ENCODE data around the gene WDR12.
"Not testable (repeated sequence)": the region's sequence is repeated elsewhere in the genome, so short reads cannot be mapped to it uniquely, and the experiment has no call there.

Gene WDR12

DNA sequence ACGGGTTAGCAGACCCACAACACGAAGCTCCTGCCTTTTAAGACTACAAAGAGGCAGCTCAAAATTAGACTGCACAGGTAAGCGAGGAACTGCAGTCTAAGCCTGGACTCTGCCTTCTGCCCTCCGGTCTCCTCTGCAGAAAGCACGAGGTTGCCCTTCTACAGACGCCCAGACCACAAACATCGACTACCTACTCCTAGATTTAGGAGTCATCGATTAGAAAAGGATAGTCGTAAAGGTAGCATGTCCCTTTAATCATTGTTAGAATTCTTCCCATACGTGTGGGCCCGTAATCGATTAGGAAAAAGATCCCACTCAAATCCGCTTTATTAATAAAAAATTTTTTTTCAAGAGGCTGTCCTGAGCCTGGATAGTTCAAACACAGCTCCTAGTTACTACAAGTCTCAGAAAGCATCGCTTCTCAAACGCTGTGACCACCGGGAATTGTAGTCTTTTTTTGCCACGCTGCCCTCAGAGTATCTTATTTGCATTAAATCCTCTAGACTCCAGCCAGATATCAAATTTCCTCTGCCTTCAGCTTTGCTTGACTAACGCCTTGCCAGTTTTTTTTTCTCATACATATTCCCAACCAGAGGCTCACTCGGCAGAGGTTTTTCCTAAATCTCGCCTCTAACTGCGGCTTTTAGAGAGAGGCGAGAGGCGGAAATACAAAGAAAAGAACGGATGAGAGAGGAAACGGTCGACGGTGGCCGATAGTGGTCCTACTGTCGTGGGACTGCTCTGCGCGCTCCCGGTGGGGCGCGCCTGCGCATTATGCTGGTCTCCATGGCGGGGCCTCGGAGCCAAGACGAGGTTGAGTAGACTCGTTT, at the start of gene WDR12, which contains the start of gene CARF:
TSS of gene WDR12 (minus strand) at position 162 of the 830 bp plus-strand sequence. CDS start 197 bp downstream, outside the sequence.
TSS of gene CARF (plus strand) at position 764 of the 830 bp plus-strand sequence. CDS start 29,628 bp downstream, outside the sequence.
- peak; percentile 97 for DNase-seq

DNA sequence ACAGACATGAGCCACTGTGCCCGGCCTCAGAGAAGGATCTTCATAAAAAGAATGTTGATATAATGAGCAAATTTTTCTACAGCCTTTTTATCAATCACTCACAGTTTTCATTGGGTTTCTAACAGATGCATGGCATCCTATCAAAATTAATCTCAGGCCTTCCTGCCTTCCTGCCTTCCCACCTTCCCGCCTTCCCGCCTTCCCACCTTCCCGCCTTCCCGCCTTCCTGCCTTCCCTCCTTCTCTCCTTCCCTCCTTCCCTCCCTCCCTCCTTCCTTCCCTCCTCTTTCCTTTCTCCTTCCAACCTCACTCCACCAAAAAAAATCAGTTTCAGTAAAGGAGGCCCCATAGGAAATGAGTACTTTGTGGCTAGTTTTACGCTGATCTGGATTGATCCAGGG, 49.1 kb upstream of the WDR12 start:
- no peak for DNase-seq

- DNase-seq = peak; percentile 27
Measured at GRCh38 chr2:202950592-202950991, 39.1 kb upstream of the WDR12 start.

DNA sequence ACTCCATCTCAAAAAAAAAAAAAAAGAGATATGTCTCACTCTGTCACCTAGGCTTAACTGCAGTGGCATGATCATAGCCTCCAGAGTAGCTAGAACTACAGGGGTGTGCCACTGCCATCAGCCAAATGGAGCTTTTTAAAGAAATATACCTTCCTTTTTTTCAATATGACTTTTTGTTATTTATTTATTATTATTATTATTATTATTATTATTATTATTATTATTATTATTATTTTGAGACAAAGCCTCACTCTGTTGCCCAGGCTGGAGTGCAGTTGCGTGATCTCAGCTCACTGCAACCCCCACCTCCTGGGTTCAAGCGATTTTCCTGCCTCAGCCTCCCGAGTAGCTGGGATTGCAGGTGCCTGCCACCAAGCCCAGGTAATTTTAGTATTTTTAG, 37.9 kb upstream of the WDR12 start:
- not testable (repeated sequence) for DNase-seq

DNA sequence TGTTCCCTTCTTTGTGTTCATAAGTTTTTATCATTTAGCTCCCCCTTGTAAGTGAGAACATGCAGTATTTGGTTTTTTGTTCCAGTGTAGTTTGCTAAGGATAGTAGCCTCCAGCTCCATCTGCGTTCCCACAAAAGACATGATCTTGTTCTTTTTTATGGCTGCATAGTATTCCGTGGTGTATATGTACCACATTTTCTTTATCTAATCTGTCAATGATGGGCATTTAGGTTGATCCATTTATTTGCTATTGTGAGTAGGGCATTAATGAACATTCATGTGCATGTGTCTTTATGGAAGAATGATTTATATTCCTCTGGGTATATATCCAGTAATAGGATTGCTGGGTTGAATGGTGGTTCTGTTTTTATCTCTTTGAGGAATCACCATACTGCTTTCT, 34.0 kb upstream of the WDR12 start:
- DNase-seq = no peak

- DNase-seq = no peak
Measured at GRCh38 chr2:202944816-202945215, 33.3 kb upstream of the WDR12 start.

- DNase-seq = no peak
Measured at GRCh38 chr2:202944408-202944807, 32.9 kb upstream of the WDR12 start.

DNA sequence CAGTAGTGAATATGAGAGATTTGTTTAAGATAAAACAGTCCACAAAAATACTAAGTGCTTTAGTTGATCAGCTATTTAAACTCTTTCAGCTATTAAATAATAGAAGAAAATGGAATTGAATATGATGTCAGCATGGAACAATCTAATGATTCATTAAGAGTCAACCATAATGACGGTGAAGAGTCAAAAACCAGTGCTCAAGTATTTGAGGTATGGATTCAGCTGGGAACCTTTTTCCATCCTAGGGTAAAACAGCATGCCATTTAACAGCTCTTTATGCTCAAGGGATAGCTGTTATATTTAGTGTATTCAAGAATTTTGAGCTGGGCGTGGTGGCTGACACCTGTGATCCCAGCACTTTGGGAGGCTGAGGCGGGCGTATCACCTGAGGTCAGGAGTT, 30.3 kb upstream of the WDR12 start:
- DNase-seq = no peak

- no peak for DNase-seq
Measured at GRCh38 chr2:202938960-202939359, 27.5 kb upstream of the WDR12 start.

GRCh38 chr2:202934456-202934855, 23.0 kb upstream of the WDR12 start:
- DNase-seq = no peak

GRCh38 chr2:202933958-202934357, 22.5 kb upstream of the WDR12 start:
- no peak for DNase-seq

GRCh38 chr2:202933139-202933510, 21.7 kb upstream of the WDR12 start:
- DNase-seq = no peak

DNA sequence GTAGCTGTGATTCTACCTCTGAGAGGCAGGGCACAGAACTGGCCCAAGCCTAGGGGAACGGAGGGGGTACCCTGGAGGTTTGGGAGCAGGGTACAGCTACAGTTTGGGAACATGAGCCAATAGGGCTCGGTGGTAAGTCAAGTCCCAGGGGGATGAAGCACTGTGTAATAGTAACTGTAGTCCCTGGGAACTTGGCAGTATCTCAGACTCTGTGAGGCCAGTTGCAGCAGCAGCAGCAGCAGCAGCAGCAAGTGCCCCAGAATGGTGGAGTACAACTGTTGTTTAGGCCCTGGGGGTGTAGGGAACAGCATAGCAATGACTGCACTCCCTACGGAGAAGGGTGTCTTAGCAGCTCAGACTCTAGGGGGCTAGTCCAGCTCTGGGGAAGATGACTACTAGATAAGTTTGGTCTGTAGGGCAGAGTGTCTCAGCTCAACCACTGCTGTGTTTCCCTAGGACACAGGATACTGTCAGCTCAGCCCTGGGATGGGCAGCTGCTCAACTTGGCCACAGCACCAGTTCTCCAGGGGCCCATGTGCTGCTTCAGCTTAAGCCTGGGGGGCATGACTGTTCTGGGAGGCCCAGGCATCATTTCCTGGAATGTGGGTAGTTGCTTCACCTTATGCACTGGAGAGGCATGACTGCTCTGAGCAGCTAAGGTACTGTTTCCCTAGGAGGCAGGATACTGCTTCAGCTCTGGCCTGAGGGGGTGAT, 21.1 kb upstream of the WDR12 start:
- no peak for DNase-seq

DNA sequence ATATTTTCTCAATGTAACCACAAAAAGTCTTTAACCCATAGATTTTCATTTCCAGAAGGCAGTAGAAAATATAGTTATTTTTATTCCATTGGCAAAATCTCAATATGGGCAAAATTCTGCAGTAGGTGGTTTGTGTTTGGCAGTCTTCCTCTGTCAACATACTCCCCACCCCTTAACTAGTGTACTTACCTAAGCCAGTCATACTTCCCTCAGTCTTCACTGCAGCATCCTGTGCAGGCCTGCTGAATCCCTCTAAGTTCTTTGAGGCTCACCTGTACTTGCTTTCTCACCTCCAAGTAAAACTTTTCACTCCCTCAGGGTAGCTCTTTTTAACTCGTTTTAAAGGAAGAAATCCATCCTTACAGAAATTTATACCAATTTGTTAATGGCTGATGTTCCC, 7.4 kb upstream of the WDR12 start:
- no peak for DNase-seq

GRCh38 chr2:202912342-202913201, 1.1 kb upstream of the WDR12 start:
- DNase-seq = peak; percentile 18

DNA sequence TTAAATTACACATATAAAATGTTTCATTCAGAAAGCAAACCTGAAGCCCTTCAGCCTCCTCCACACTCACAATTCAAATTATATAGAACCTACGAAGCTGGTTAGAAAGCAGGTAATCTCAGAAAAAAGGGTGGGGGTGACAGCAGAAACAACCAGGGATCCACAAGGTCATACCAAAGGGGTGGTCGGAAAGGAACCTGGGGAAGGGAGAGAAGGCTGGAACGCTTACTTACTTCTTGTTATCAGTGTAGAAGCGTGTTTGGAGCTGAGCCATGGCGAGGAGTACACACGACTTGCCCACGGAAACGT, 316 bp downstream of the WDR12 start:
- no peak for DNase-seq

DNA sequence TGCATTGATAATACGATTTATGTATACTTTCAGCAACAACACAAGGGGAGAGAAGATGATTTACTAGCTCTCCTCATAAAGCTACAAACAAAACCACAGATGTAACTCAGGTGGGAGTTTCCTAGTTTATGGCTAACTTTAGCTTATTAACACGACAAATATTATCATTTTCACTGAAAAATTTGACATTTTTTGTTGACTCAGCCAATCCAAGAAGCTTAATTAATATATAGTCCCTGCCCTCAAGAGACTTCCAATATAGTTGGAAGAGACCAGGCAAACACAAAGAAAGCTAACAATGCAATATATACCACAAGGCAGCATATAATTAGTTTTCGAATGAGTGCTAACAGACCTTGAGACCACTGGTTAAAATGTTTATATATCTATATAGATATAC, 775 bp downstream of the WDR12 start:
- no peak for DNase-seq

DNA sequence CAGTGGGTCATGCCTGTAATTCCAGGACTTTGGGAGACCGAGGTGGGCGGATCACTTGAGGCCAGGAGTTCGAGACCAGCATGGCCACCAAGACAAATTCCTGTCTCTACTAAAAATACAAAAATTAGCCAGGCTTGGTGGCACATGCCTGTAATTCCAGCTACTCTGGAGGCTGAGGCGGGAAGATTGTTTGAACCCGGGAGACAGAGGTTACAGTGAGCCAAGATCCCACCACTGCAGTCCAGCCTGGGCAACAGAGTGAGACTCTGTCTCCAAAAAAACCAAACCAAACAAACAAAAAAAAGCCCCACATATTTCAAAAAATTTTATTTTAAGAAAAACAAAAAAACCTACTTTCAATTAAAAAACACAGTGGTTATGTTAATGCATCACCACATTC, 1.2 kb downstream of the WDR12 start:
- DNase-seq = not testable (repeated sequence)

DNA sequence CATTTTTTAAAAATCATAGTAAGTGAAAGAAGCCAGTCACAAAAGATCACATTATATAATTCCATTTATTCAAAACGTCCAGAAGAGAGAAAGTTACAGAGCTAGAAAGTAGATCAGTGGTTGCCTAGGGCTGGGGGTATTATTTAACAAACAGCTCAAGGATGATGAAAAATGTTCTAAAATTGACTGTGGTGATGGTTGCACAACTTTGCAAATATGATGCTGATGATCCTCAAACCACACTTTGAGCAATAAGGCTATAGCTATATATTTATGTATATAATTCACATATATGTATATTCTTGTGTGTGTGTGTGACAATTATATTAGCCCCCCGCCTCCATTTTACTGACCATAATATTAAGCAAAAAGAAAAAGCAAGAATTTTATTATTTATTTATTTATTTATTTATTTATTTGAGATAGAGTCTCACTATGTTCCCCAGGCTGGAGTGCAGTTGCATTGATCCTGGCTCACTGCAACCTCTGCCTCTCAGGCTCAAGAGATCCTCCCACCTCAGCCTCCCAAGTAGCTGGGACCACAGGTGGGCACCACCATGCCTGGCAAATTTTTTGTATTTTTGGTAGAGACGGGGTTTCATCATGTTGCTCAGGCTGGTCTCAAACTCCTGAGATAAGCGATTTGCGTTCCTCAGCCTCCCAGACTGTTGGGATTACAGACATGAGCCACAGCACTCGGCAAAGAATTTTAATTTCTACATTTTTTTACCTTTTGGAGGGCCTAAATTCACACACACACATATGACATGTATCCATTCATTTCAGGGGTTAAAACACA, 1.9 kb downstream of the WDR12 start:
- no peak for DNase-seq

- no peak for DNase-seq
Measured at GRCh38 chr2:202908186-202908585, 3.3 kb downstream of the WDR12 start.

- DNase-seq = not testable (repeated sequence)
Measured at GRCh38 chr2:202905507-202905906, 6.0 kb downstream of the WDR12 start.

- no peak for DNase-seq
Measured at GRCh38 chr2:202885190-202885589, 26.3 kb downstream of the WDR12 start.

All from DMS53 (cell line).